K562 (cell line): ENCODE data around the gene MYCL. TPM values are rescaled to one million over a fixed set of nuclear protein-coding genes. Genes with fewer than 3 reads are reported as not detected.

Source experiments
- CTBP1 ChIP-seq: fragments of 450-650 bp; IDR thresholded peaks from 2 replicates; pipeline ENCODE4 v1.6.1; 2016; ENCODE audit warnings: borderline replicate concordance
- EP400 ChIP-seq: fragments of 450-650 bp; IDR thresholded peaks from 2 replicates; pipeline ENCODE4 v1.6.1; 2017; ENCODE audit warnings: antibody characterized with exemption, mild to moderate bottlenecking, moderate library complexity
- ETV1 ChIP-seq: fragments of 450-650 bp; conservative IDR thresholded peaks from 2 replicates; pipeline ENCODE4 v1.6.1; 2016; ENCODE audit warnings: missing genetic modification characterization, control low read depth, low read depth, missing compliant biosample characterization
- KDM4B ChIP-seq, 2 experiments: fragments of 450-650 bp in 1 of 2; sonication (generic) in 1 of 2; IDR thresholded peaks; 2 replicates each; pipeline ENCODE4 v1.6.1; 2016 to 2017; ENCODE audit warnings: borderline replicate concordance in 2 of 2, antibody characterized with exemption in 1 of 2, low read depth in 1 of 2, mild to moderate bottlenecking in 1 of 2
- MAFF ChIP-seq: IDR thresholded peaks from 2 replicates; pipeline ENCODE4 v1.6.1; 2012; ENCODE audit warnings: low read length, improper control_type of control experiment
- MIER1 ChIP-seq: fragments of 450-650 bp; IDR thresholded peaks from 2 replicates; pipeline ENCODE4 v1.6.1; 2016; ENCODE audit warnings: antibody characterized with exemption, mild to moderate bottlenecking, low read depth
- NFIC ChIP-seq: fragments of 450-650 bp; IDR thresholded peaks from 2 replicates; pipeline ENCODE4 v1.6.1; 2017; ENCODE audit warnings: mild to moderate bottlenecking, inconsistent platforms
- RB1 ChIP-seq: fragments of 450-650 bp; IDR thresholded peaks from 2 replicates; pipeline ENCODE4 v1.6.1; 2017; ENCODE audit warnings: low read depth, mild to moderate bottlenecking
- RBM25 ChIP-seq: fragments of 200-400 bp; formaldehyde crosslinking; IDR thresholded peaks from 2 replicates; pipeline ENCODE4 v1.6.1; 2018; ENCODE audit warnings: low read length, low read depth, moderate library complexity; ENCODE audit not compliant: severe bottlenecking
- RFX7 ChIP-seq: fragments of 250-450 bp; sonication (Bioruptor Pico); IDR thresholded peaks from 2 replicates; pipeline ENCODE4 v1.5.1; 2021; ENCODE audit warnings: mild to moderate bottlenecking
- polyA plus RNA-seq, 8 experiments: library from polyadenylated mRNA; depleted of rRNA in 4 of 8; stranded (reverse) in 5 of 8; unstranded in 3 of 8; fragments of >200 nt; fragmentation: Nextera tagmentation in 2 of 8; fragmentation: Illumina TruSeq in 1 of 8; extraction: Ambion mirVana in 2 of 8; extraction: Trizol in 1 of 8; gene quantifications; 2 replicates each; pipeline versions ENCODE4 v1.2.1 to v1.2.3, GENCODE V29; 2011 to 2014; ENCODE audit warnings: inconsistent platforms in 1 of 8, missing spikeins in 1 of 8
- total RNA-seq, 7 experiments: library from RNA; depleted of rRNA in 6 of 7; stranded (reverse); fragments of >200 nt in 6 of 7; fragmentation: Illumina TruSeq in 2 of 7; extraction: Trizol in 2 of 7; gene quantifications; 2 replicates each; pipeline versions ENCODE4 v1.2.1 to v1.2.3, GENCODE V29; 2011 to 2021; ENCODE audit warnings: low replicate concordance in 1 of 7
- TF ChIP-seq, protein P1 (sequence below): sonication (generic); formaldehyde crosslinking; IDR thresholded peaks from 2 replicates; pipeline ENCODE4 v1.8.1; 2023; ENCODE audit warnings: mild to moderate bottlenecking, missing genetic modification reagents, moderate library complexity
- TF ChIP-seq, protein P2 (sequence below), 2 experiments: fragments of 450-650 bp in 1 of 2; sonication (generic) in 1 of 2; formaldehyde crosslinking in 1 of 2; IDR thresholded peaks in 1 of 2; conservative IDR thresholded peaks in 1 of 2; 2 replicates each; pipeline versions ENCODE4 v1.6.1 to v1.8.1; 2016 to 2023; ENCODE audit warnings: mild to moderate bottlenecking in 2 of 2, moderate library complexity in 2 of 2, inconsistent platforms in 1 of 2, missing genetic modification reagents in 1 of 2
- TF ChIP-seq, protein P3 (sequence below): sonication (generic); formaldehyde crosslinking; IDR thresholded peaks from 2 replicates; pipeline ENCODE4 v1.8.1; 2023; ENCODE audit warnings: mild to moderate bottlenecking, missing genetic modification reagents
- TF ChIP-seq, protein P4 (sequence below): sonication (generic); formaldehyde crosslinking; IDR thresholded peaks from 2 replicates; pipeline ENCODE4 v1.8.1; 2023; ENCODE audit warnings: mild to moderate bottlenecking, missing genetic modification reagents
- TF ChIP-seq, protein P5 (sequence below): fragments of 250-450 bp; sonication (Bioruptor Pico); IDR thresholded peaks from 2 replicates; pipeline ENCODE4 v1.5.0; 2022; ENCODE audit warnings: mild to moderate bottlenecking
- TF ChIP-seq, protein P6 (sequence below): fragments of 250-450 bp; sonication (Bioruptor Pico); IDR thresholded peaks from 2 replicates; pipeline ENCODE4 v1.8.0; 2022; ENCODE audit warnings: inconsistent platforms
- TF ChIP-seq, protein P7 (sequence below): fragments of 450-650 bp; formaldehyde crosslinking; conservative IDR thresholded peaks from 2 replicates; pipeline ENCODE4 v1.4.0; 2022; ENCODE audit warnings: mild to moderate bottlenecking, missing genetic modification characterization

The MYCL gene
- total and polyA plus RNA-seq, 9 of the 15 experiments (the other 6 are each of a cell fraction or from before 2014, with no cell fraction given), result 3.5 to 22.0 (median 12.8) TPM

DNA sequence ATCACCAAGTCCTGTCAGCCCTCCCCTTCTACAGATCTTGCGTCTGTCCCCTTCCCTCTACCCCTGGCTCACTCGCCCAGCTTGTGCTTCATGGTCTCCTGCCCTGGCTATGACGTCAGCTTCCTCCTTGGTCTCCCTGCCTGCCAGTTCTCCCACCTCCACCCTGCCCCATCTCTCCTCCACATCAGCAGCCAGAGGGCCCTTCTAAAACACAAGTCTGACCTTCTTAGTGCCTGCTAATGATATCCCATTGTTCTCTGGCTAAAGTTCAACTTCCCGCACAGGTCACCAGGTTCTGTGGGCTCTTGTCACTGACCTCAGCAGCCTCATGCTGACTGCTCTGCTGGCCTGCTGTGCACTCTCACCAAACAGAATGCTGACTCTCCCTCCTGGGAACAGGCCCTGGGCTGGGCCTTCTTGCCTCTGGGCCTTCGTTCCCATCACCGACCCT, 24.7 kb upstream of the MYCL start (continued):
- TF ChIP-seq ETV1 (tag) (no peak), KDM4B (IDR thresholded peaks at IDR 0.05; ENCODE audit: borderline replicate concordance in 2 of 2, low read depth in 1 of 2) (no peak), MIER1 (no peak), MAFF (no peak), RFX7 (no peak), CTBP1 (peak; percentile 16; the same call in 1 of the 2 replicates), NFIC (no peak), RBM25 (no peak), EP400 (no peak), RB1 (no peak)
- TF ChIP-seq, protein P1, sequence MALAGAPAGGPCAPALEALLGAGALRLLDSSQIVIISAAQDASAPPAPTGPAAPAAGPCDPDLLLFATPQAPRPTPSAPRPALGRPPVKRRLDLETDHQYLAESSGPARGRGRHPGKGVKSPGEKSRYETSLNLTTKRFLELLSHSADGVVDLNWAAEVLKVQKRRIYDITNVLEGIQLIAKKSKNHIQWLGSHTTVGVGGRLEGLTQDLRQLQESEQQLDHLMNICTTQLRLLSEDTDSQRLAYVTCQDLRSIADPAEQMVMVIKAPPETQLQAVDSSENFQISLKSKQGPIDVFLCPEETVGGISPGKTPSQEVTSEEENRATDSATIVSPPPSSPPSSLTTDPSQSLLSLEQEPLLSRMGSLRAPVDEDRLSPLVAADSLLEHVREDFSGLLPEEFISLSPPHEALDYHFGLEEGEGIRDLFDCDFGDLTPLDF (CRISPR knock-in tag), result no peak
- TF ChIP-seq, protein P2, sequence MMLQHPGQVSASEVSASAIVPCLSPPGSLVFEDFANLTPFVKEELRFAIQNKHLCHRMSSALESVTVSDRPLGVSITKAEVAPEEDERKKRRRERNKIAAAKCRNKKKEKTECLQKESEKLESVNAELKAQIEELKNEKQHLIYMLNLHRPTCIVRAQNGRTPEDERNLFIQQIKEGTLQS (IDR thresholded peaks at IDR 0.05), result peak; percentile 80
- TF ChIP-seq, protein P2 (CRISPR knock-in tag; conservative IDR thresholded peaks at IDR 0.05), result no peak
- TF ChIP-seq, protein P3, sequence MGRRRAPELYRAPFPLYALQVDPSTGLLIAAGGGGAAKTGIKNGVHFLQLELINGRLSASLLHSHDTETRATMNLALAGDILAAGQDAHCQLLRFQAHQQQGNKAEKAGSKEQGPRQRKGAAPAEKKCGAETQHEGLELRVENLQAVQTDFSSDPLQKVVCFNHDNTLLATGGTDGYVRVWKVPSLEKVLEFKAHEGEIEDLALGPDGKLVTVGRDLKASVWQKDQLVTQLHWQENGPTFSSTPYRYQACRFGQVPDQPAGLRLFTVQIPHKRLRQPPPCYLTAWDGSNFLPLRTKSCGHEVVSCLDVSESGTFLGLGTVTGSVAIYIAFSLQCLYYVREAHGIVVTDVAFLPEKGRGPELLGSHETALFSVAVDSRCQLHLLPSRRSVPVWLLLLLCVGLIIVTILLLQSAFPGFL, result no peak
- TF ChIP-seq, protein P4, sequence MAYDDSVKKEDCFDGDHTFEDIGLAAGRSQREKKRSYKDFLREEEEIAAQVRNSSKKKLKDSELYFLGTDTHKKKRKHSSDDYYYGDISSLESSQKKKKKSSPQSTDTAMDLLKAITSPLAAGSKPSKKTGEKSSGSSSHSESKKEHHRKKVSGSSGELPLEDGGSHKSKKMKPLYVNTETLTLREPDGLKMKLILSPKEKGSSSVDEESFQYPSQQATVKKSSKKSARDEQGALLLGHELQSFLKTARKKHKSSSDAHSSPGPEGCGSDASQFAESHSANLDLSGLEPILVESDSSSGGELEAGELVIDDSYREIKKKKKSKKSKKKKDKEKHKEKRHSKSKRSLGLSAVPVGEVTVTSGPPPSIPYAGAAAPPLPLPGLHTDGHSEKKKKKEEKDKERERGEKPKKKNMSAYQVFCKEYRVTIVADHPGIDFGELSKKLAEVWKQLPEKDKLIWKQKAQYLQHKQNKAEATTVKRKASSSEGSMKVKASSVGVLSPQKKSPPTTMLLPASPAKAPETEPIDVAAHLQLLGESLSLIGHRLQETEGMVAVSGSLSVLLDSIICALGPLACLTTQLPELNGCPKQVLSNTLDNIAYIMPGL (CRISPR knock-in tag), result no peak
- TF ChIP-seq, protein P5, sequence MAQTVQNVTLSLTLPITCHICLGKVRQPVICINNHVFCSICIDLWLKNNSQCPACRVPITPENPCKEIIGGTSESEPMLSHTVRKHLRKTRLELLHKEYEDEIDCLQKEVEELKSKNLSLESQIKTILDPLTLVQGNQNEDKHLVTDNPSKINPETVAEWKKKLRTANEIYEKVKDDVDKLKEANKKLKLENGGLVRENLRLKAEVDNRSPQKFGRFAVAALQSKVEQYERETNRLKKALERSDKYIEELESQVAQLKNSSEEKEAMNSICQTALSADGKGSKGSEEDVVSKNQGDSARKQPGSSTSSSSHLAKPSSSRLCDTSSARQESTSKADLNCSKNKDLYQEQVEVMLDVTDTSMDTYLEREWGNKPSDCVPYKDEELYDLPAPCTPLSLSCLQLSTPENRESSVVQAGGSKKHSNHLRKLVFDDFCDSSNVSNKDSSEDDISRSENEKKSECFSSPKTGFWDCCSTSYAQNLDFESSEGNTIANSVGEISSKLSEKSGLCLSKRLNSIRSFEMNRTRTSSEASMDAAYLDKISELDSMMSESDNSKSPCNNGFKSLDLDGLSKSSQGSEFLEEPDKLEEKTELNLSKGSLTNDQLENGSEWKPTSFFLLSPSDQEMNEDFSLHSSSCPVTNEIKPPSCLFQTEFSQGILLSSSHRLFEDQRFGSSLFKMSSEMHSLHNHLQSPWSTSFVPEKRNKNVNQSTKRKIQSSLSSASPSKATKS, result no peak
- TF ChIP-seq, protein P6, sequence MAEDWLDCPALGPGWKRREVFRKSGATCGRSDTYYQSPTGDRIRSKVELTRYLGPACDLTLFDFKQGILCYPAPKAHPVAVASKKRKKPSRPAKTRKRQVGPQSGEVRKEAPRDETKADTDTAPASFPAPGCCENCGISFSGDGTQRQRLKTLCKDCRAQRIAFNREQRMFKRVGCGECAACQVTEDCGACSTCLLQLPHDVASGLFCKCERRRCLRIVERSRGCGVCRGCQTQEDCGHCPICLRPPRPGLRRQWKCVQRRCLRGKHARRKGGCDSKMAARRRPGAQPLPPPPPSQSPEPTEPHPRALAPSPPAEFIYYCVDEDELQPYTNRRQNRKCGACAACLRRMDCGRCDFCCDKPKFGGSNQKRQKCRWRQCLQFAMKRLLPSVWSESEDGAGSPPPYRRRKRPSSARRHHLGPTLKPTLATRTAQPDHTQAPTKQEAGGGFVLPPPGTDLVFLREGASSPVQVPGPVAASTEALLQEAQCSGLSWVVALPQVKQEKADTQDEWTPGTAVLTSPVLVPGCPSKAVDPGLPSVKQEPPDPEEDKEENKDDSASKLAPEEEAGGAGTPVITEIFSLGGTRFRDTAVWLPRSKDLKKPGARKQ (CRISPR knock-in tag), result no peak
- TF ChIP-seq, protein P7, sequence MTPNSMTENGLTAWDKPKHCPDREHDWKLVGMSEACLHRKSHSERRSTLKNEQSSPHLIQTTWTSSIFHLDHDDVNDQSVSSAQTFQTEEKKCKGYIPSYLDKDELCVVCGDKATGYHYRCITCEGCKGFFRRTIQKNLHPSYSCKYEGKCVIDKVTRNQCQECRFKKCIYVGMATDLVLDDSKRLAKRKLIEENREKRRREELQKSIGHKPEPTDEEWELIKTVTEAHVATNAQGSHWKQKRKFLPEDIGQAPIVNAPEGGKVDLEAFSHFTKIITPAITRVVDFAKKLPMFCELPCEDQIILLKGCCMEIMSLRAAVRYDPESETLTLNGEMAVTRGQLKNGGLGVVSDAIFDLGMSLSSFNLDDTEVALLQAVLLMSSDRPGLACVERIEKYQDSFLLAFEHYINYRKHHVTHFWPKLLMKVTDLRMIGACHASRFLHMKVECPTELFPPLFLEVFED, result no peak
